OCI-LY1 (cell line): ENCODE data around the gene IL1RAP.

Experiments used
- EZH2 ChIP-seq: fragments of 200-600 bp; sonication (generic), shearing (Covaris generic); IDR thresholded peaks from 2 replicates; pipeline ENCODE4 v1.8.0; 2017; ENCODE audit warnings: borderline replicate concordance, mixed run types, mild to moderate bottlenecking, antibody characterized with exemption, low read length, moderate library complexity, mixed read lengths
- TF ChIP-seq, protein P1 (sequence below): fragments of 200-600 bp; sonication (generic), shearing (Covaris generic); IDR thresholded peaks from 2 replicates; pipeline ENCODE4 v1.5.1; 2017; ENCODE audit warnings: mild to moderate bottlenecking, antibody characterized with exemption, low read length, moderate library complexity, mixed read lengths

DNA sequence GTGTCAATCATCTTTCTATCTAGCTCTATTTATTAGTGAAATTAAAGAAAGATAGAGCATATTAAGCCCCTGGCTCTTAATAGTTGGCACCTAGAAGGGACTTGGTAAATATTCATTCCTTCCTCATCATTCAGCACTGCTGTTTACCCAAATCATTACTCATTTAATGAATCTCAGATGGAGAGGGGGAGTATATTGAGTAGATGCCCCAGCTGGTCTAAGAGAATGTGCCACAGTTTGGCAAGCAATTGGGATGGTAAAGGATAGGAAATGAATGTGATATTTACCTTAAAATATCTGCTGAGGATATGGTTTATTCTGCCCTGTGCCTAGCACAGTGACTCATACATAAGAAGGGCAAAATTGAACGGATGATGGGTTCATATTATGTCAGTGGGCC is 6.0 kb downstream of the IL1RAP start:
- TF ChIP-seq, protein P1, sequence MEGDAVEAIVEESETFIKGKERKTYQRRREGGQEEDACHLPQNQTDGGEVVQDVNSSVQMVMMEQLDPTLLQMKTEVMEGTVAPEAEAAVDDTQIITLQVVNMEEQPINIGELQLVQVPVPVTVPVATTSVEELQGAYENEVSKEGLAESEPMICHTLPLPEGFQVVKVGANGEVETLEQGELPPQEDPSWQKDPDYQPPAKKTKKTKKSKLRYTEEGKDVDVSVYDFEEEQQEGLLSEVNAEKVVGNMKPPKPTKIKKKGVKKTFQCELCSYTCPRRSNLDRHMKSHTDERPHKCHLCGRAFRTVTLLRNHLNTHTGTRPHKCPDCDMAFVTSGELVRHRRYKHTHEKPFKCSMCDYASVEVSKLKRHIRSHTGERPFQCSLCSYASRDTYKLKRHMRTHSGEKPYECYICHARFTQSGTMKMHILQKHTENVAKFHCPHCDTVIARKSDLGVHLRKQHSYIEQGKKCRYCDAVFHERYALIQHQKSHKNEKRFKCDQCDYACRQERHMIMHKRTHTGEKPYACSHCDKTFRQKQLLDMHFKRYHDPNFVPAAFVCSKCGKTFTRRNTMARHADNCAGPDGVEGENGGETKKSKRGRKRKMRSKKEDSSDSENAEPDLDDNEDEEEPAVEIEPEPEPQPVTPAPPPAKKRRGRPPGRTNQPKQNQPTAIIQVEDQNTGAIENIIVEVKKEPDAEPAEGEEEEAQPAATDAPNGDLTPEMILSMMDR: no peak
- TF ChIP-seq EZH2: no peak
